OCI-LY1 (cell line): ENCODE results near the gene PRMT2.

Experiments used
- EZH2 ChIP-seq: fragments of 200-600 bp; sonication (generic), shearing (Covaris generic); IDR thresholded peaks from 2 replicates; pipeline ENCODE4 v1.8.0; 2017; ENCODE audit warnings: borderline replicate concordance, mixed run types, mild to moderate bottlenecking, antibody characterized with exemption, low read length, moderate library complexity, mixed read lengths
- TF ChIP-seq, protein P1 (sequence below): fragments of 200-600 bp; sonication (generic), shearing (Covaris generic); IDR thresholded peaks from 2 replicates; pipeline ENCODE4 v1.5.1; 2017; ENCODE audit warnings: mild to moderate bottlenecking, antibody characterized with exemption, low read length, moderate library complexity, mixed read lengths

DNA sequence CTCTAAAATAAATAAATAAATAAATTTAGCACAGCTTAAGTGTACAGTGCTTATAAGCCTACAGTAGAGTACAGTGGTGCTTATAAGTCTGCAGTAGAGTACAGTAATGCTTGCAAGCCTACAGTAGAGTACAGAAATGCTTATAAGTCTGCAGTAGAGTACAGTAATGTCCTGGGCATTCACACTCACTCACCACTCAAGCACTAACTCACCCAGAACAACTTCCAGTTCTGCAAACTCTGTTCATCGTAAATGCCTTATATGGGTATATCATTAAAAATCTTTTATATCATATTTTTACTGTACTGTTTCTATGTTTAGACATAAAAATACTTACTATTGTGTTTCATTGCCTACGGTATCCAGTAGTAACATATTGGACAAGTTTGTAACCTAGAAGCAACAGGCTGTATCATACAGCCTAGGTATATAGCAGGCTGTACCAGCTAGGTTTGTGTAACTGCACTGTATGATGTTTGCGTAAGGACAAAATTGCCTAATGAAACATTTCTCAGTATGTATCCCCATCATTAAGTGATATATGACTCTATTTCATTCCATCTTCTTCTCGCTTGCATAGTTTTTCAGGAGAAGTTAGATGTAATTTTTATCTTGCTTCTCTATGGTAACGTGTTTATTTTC lies 16.6 kb upstream of the PRMT2 start:
- TF ChIP-seq, protein P1, sequence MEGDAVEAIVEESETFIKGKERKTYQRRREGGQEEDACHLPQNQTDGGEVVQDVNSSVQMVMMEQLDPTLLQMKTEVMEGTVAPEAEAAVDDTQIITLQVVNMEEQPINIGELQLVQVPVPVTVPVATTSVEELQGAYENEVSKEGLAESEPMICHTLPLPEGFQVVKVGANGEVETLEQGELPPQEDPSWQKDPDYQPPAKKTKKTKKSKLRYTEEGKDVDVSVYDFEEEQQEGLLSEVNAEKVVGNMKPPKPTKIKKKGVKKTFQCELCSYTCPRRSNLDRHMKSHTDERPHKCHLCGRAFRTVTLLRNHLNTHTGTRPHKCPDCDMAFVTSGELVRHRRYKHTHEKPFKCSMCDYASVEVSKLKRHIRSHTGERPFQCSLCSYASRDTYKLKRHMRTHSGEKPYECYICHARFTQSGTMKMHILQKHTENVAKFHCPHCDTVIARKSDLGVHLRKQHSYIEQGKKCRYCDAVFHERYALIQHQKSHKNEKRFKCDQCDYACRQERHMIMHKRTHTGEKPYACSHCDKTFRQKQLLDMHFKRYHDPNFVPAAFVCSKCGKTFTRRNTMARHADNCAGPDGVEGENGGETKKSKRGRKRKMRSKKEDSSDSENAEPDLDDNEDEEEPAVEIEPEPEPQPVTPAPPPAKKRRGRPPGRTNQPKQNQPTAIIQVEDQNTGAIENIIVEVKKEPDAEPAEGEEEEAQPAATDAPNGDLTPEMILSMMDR = no peak
- no peak for TF ChIP-seq EZH2
